Immature natural killer cell (primary cell): ENCODE measurements around the gene NANOS3. TPM values are rescaled to one million over a fixed set of nuclear protein-coding genes. Genes with fewer than 3 reads are reported as not detected.

Experiments used
- DNase-seq, 3 donors: peaks; one replicate each; pipeline ENCODE4 v3.0.0; 2022; ENCODE audit warnings: mixed read lengths in 1 of 3
- H3K27ac Mint-ChIP-seq, 6 donors: one replicate each; pipeline ENCODE4 v1.8.0; 2020; ENCODE audit warnings: mixed read lengths in 6 of 6, mild to moderate bottlenecking in 5 of 6, inconsistent platforms in 4 of 6, moderate library complexity in 3 of 6
- H3K27me3 Mint-ChIP-seq, 3 donors: one replicate each; pipeline ENCODE4 v1.8.0; 2020 to 2021; ENCODE audit warnings: low read depth in 3 of 3, mild to moderate bottlenecking in 3 of 3, mixed read lengths in 3 of 3, moderate library complexity in 3 of 3, inconsistent platforms in 1 of 3
- H3K36me3 Mint-ChIP-seq, 3 donors: one replicate each; pipeline ENCODE4 v1.8.0; 2020; ENCODE audit warnings: mixed read lengths in 3 of 3, inconsistent platforms in 2 of 3, mild to moderate bottlenecking in 2 of 3
- H3K4me1 Mint-ChIP-seq, 2 donors: one replicate each; pipeline ENCODE4 v1.8.0; 2020; ENCODE audit warnings: inconsistent platforms in 2 of 2, mild to moderate bottlenecking in 2 of 2, mixed read lengths in 2 of 2, moderate library complexity in 1 of 2
- H3K4me3 Mint-ChIP-seq, 5 donors: one replicate each; pipeline ENCODE4 v1.8.0; 2020; ENCODE audit warnings: mild to moderate bottlenecking in 5 of 5, mixed read lengths in 5 of 5, inconsistent platforms in 3 of 5, moderate library complexity in 3 of 5
- H3K9me3 Mint-ChIP-seq, 6 donors: one replicate each; pipeline ENCODE4 v1.8.0; 2020; ENCODE audit warnings: mild to moderate bottlenecking in 6 of 6, mixed read lengths in 6 of 6, inconsistent platforms in 4 of 6, moderate library complexity in 3 of 6
- polyA plus RNA-seq, 3 donors: library from polyadenylated mRNA; unstranded; fragments of 300-500 nt; fragmentation: Illumina TruSeq; gene quantifications; one replicate each; pipeline ENCODE4 v1.2.3, GENCODE V29; 2021

Gene NANOS3
- polyA plus RNA-seq, 3 donors from 2014 or later, result not detected

DNA sequence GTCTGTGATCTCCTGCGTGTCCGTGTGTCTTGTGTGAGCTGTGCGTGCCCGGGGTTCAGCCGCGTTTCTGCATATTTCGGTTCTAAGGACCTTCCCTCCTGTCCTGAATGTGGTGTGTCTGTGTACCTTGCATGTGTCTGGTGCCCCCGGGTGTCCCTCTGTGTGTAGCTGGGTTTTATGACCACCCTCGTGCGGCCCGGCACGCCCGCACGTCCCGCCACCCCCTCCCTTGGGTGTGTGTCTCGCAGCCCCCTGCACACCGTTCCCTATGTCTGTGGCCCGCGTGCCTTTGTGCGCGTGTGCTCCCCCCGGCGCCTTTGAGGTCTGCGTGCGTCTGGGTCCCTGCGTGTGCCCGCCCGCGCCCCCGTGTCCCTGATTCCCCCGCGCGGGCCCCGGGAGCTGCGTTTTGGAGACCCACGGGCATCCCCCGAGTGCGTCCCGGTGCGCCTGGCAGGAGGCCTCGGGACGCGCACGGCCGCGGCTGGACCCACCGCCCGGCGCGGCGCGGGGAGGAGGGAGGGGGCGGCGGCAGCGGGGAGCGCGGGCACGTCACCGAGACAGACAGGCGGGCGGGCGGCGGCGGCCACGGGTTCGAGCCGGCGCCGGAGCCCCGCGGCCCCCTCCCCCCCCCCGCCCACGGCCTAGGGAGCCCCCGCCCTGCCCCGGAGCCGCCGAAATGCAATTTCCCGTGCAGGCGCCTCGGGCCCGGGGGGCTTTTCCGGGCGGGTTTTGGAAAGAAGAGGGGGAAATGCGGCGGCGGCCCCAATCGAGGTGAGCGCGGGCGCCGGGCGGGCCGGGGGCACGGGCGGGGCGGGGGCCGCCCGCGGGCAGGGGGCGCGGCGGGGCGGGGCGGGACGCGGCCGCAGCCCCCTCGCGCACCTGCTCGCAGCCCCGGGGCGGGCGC lies 12.0 kb upstream of the NANOS3 start:
- DNase-seq, result no peak
- Mint-ChIP-seq H3K4me1 (peaks cover 33 to 35% of the 10 kb centered on the region in 2 donors), H3K9me3 (peaks cover 0 to 1% (median 0%) of the 10 kb centered on the region in 6 donors), H3K27me3 (peaks cover 15 to 31% (median 30%) of the 10 kb centered on the region in 3 donors), H3K27ac (peak overlapping the region in 4 of 6 donors; percentile 28 to 71 (median 37)), H3K4me3 (peak overlapping the region; percentile 67 to 86 (median 78)), H3K36me3 (peaks cover 0 to 4% (median 0%) of the 10 kb centered on the region in 3 donors)

GRCh38 chr19:13865571-13866462 lies 11.1 kb upstream of the NANOS3 start:
- Mint-ChIP-seq H3K36me3 (peaks cover 0 to 4% (median 0%) of the 10 kb centered on the region in 3 donors), H3K9me3 (peaks cover 0 to 1% (median 0%) of the 10 kb centered on the region in 6 donors), H3K27me3 (peaks cover 15 to 31% (median 30%) of the 10 kb centered on the region in 3 donors), H3K4me3 (peak overlapping the region; percentile 53 to 83 (median 81)), H3K4me1 (peaks cover 33% of the 10 kb centered on the region in 2 donors), H3K27ac (peak overlapping the region in 1 of 6 donors; percentile 17)
- DNase-seq, result no peak

GRCh38 chr19:13866463-13867046 lies 10.4 kb upstream of the NANOS3 start:
- Mint-ChIP-seq H3K4me1 (peaks cover 26 to 27% of the 10 kb centered on the region in 2 donors), H3K9me3 (peaks cover 0 to 1% (median 0%) of the 10 kb centered on the region in 6 donors), H3K27ac (peak overlapping the region in 2 of 6 donors; percentile 55 to 78), H3K4me3 (peak overlapping the region; percentile 53 to 83 (median 81)), H3K27me3 (peaks cover 15 to 32% (median 30%) of the 10 kb centered on the region in 3 donors), H3K36me3 (peaks cover 0 to 4% (median 0%) of the 10 kb centered on the region in 3 donors)
- no peak for DNase-seq

- peaks cover 19 to 23% of the 10 kb centered on the region in 2 donors for H3K4me1 Mint-ChIP-seq
- no peak overlapping the region for H3K27ac Mint-ChIP-seq
- H3K27me3 Mint-ChIP-seq, result peaks cover 8 to 28% (median 23%) of the 10 kb centered on the region in 3 donors
- H3K36me3 Mint-ChIP-seq, result peaks cover 0 to 4% (median 0%) of the 10 kb centered on the region in 3 donors
- DNase-seq, result no peak
- H3K4me3 Mint-ChIP-seq, result no peak overlapping the region
- no peaks in the 10 kb centered on the region for H3K9me3 Mint-ChIP-seq
Measured at GRCh38 chr19:13868663-13869062, 8.3 kb upstream of the NANOS3 start.

DNA sequence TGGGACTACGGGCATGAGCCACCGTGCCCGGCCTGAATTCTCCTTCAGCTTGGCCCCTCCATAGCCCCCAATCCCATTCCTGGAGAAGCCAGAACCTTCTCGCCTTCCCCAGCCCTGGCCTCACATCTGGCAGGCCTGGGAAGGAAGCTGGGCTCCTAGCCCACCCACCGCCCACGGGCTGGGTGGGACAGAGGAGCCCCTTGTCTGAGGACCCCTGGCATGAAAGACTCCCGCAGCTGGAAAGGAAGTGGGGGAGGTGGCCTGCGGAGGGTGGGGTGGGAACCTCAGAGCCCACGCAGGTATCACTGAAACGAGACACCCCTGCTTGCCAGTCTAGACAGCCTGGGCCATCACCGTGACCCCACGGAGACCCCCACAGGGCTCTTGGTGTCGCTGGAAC lies 7.7 kb upstream of the NANOS3 start:
- no peak overlapping the region for H3K27ac Mint-ChIP-seq
- peaks cover 9 to 25% (median 18%) of the 10 kb centered on the region in 3 donors for H3K27me3 Mint-ChIP-seq
- H3K4me3 Mint-ChIP-seq, result no peak overlapping the region
- H3K36me3 Mint-ChIP-seq, result peaks cover 0 to 4% (median 0%) of the 10 kb centered on the region in 3 donors
- DNase-seq, result no peak
- peaks cover 14 to 17% of the 10 kb centered on the region in 2 donors for H3K4me1 Mint-ChIP-seq
- H3K9me3 Mint-ChIP-seq, result no peaks in the 10 kb centered on the region

GRCh38 chr19:13870873-13871272 lies 6.1 kb upstream of the NANOS3 start:
- Mint-ChIP-seq H3K36me3 (peaks cover 0 to 4% (median 0%) of the 10 kb centered on the region in 3 donors), H3K4me3 (no peak overlapping the region), H3K27ac (peak overlapping the region in 1 of 6 donors; percentile 19), H3K4me1 (peaks cover 10 to 12% of the 10 kb centered on the region in 2 donors), H3K9me3 (no peaks in the 10 kb centered on the region), H3K27me3 (peaks cover 11 to 22% (median 19%) of the 10 kb centered on the region in 3 donors)
- DNase-seq, result no peak

GRCh38 chr19:13872339-13872694 lies 4.6 kb upstream of the NANOS3 start:
- H3K4me1 Mint-ChIP-seq, result peaks cover 0 to 4% of the 10 kb centered on the region in 2 donors
- H3K27ac Mint-ChIP-seq, result peak overlapping the region in 1 of 6 donors; percentile 45
- H3K27me3 Mint-ChIP-seq, result peaks cover 7 to 14% (median 13%) of the 10 kb centered on the region in 3 donors
- no peak for DNase-seq
- no peaks in the 10 kb centered on the region for H3K9me3 Mint-ChIP-seq
- no peaks in the 10 kb centered on the region for H3K36me3 Mint-ChIP-seq
- peak overlapping the region in 2 of 5 donors; percentile 20 to 71 for H3K4me3 Mint-ChIP-seq

- peak in 2 of 3 donors; percentile 19 to 21 for DNase-seq
- Mint-ChIP-seq H3K4me3 (peak overlapping the region; percentile 36 to 71 (median 64)), H3K4me1 (peaks cover 0 to 4% of the 10 kb centered on the region in 2 donors), H3K27me3 (peaks cover 7 to 13% (median 11%) of the 10 kb centered on the region in 3 donors), H3K36me3 (no peaks in the 10 kb centered on the region), H3K27ac (peak overlapping the region in 1 of 6 donors; percentile 45), H3K9me3 (no peaks in the 10 kb centered on the region)
Measured at GRCh38 chr19:13872695-13873389, 4.1 kb upstream of the NANOS3 start.

GRCh38 chr19:13873834-13874515 lies 3.0 kb upstream of the NANOS3 start:
- Mint-ChIP-seq H3K36me3 (no peaks in the 10 kb centered on the region), H3K4me1 (peaks cover 0 to 4% of the 10 kb centered on the region in 2 donors), H3K27me3 (peaks cover 7 to 13% (median 11%) of the 10 kb centered on the region in 3 donors), H3K4me3 (no peak overlapping the region), H3K27ac (no peak overlapping the region), H3K9me3 (no peaks in the 10 kb centered on the region)
- DNase-seq, result no peak

- H3K4me1 Mint-ChIP-seq, result peaks cover 10 to 15% of the 10 kb centered on the region in 2 donors
- no peak overlapping the region for H3K27ac Mint-ChIP-seq
- no peaks in the 10 kb centered on the region for H3K9me3 Mint-ChIP-seq
- peaks cover 4 to 11% (median 6%) of the 10 kb centered on the region in 3 donors for H3K27me3 Mint-ChIP-seq
- H3K36me3 Mint-ChIP-seq, result no peaks in the 10 kb centered on the region
- H3K4me3 Mint-ChIP-seq, result no peak overlapping the region
- DNase-seq, result no peak
Measured at GRCh38 chr19:13875824-13876223, 1.1 kb upstream of the NANOS3 start.

DNA sequence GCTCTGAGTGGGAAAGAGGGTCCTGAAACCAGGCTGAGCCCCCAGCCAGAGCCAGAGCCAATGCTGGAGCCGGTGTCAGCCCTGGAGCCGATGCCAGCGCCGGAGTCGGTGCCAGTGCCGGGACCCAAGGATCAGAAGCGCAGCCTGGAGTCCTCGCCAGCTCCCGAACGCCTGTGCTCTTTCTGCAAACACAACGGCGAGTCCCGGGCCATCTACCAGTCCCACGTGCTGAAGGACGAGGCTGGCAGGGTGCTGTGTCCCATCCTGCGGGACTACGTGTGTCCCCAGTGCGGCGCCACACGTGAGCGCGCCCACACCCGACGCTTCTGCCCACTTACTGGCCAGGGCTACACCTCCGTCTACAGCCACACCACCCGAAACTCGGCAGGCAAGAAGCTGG lies 369 bp downstream of the NANOS3 start:
- no peak overlapping the region for H3K4me3 Mint-ChIP-seq
- H3K9me3 Mint-ChIP-seq, result no peaks in the 10 kb centered on the region
- peaks cover 5 to 12% (median 6%) of the 10 kb centered on the region in 3 donors for H3K27me3 Mint-ChIP-seq
- H3K36me3 Mint-ChIP-seq, result no peaks in the 10 kb centered on the region
- peaks cover 25 to 30% of the 10 kb centered on the region in 2 donors for H3K4me1 Mint-ChIP-seq
- DNase-seq, result no peak
- no peak overlapping the region for H3K27ac Mint-ChIP-seq
